SK-N-MC (cell line): ENCODE results near the gene ZNF224.

ENCODE experiments used
- EZH2 ChIP-seq: fragments of 200-600 bp; sonication (generic); IDR thresholded peaks from one replicate; pipeline ENCODE4 v1.6.1; 2017; ENCODE audit warnings: antibody characterized with exemption
- POLR2AphosphoS5 ChIP-seq: IDR thresholded peaks from 2 replicates; pipeline ENCODE4 v1.6.1; 2012; ENCODE audit warnings: mild to moderate bottlenecking, low read depth, low read length, borderline replicate concordance

DNA sequence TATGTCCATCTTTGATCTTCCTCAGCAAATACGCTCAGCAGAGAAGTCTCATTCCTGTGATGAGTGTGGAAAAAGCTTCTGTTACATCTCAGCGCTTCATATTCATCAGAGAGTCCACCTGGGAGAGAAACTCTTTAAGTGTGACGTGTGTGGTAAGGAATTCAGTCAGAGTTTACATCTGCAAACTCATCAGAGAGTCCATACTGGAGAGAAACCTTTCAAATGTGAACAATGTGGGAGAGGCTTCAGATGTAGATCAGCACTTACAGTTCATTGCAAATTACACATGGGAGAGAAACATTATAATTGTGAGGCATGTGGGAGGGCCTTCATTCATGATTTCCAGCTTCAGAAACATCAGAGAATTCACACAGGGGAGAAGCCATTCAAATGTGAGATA, 27.9 kb upstream of the ZNF224 start:
- TF ChIP-seq EZH2 = no peak
- no peak for TF ChIP-seq POLR2AphosphoS5
